Naive thymus-derived CD8-positive, alpha-beta T cell (primary cell): Measurements from ENCODE around the gene EIF3M. TPM values are rescaled to one million over a fixed set of nuclear protein-coding genes. Genes with fewer than 3 reads are reported as not detected.
"Not testable (repeated sequence)": the region's sequence is repeated elsewhere in the genome, so short reads cannot be mapped to it uniquely, and the experiment has no call there.

Experiments used
- ATAC-seq, 2 donors: fragments of 150-1000 bp; cut with Tn5 transposase in 1 of 2; sonication (Bioruptor Pico), chemical (Tn5 transposase) in 1 of 2; 1 replicate in 1 of 2; 2 replicates in 1 of 2; pipeline ENCODE4 v1.10.0; 2021; ENCODE audit warnings: mild to moderate bottlenecking in 2 of 2, moderate library complexity in 2 of 2
- POLR2A ChIA-PET: fragments of 350-600 bp; sonication (Branson Sonifier 250); formaldehyde crosslinking; loops from one replicate; lab custom pipeline; 2021; ENCODE audit warnings: antibody characterized with exemption; lab: Charles Lee
- DNase-seq, 10 donors: peaks; one replicate each; pipeline versions ENCODE4 v3.0.0 to v3.0.0-alpha.2; 2020 to 2022
- H3K27ac Mint-ChIP-seq, 10 donors: one replicate each; pipeline ENCODE4 v1.8.0; 2020 to 2022; ENCODE audit warnings: mild to moderate bottlenecking in 10 of 10, mixed read lengths in 10 of 10, moderate library complexity in 4 of 10, inconsistent platforms in 1 of 10
- H3K27me3 Mint-ChIP-seq, 5 donors: one replicate each; pipeline ENCODE4 v1.8.0; 2021 to 2022; ENCODE audit warnings: mixed read lengths in 5 of 5
- H3K36me3 Mint-ChIP-seq, 3 donors: one replicate each; pipeline ENCODE4 v1.8.0; 2020 to 2022; ENCODE audit warnings: mixed read lengths in 3 of 3, mild to moderate bottlenecking in 2 of 3, inconsistent platforms in 1 of 3
- H3K4me1 Mint-ChIP-seq, 4 donors: one replicate each; pipeline ENCODE4 v1.8.0; 2021 to 2022; ENCODE audit warnings: mixed read lengths in 4 of 4
- H3K4me3 Mint-ChIP-seq, 10 donors: one replicate each; pipeline ENCODE4 v1.8.0; 2020 to 2022; ENCODE audit warnings: mild to moderate bottlenecking in 10 of 10, mixed read lengths in 10 of 10, moderate library complexity in 6 of 10, inconsistent platforms in 1 of 10
- H3K9me3 Mint-ChIP-seq, 9 donors: one replicate each; pipeline ENCODE4 v1.8.0; 2020 to 2022; ENCODE audit warnings: mixed read lengths in 9 of 9, mild to moderate bottlenecking in 3 of 9, inconsistent platforms in 1 of 9, moderate library complexity in 1 of 9
- polyA plus RNA-seq, 3 donors: library from polyadenylated mRNA; unstranded; fragments of 300-500 nt; fragmentation: Illumina TruSeq; gene quantifications; one replicate each; pipeline ENCODE4 v1.2.3, GENCODE V29; 2021
- total RNA-seq, 8 experiments: library from RNA in 2 of 8; stranded (reverse) in 2 of 8; gene quantifications; one replicate each; pipeline ENCODE4 v1.2.3 and lab custom pipeline; 2021 to 2026

Gene EIF3M
- total and polyA plus RNA-seq, 5 experiments from 2014 or later = 244 to 285 (median 275) TPM

DNA sequence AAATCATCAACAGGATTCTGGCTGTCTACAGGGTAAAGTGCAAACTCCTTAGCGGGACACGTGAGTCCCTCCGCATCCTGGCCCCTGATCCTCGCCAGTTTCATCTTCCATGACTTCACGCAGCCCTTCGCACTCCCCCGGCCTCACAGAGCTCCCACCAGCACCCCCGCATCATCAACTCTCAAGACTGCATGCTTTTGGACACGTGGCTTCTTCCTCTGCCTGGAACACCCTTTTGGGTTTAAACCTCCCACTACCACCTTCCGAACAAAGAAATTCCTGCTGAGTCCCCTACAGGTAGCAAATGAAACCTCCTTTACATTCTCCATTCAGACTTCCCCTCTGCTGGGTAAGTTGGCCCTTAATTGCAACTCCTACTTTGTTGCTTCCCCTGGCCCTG, 12.6 kb upstream of the EIF3M start:
- peak overlapping the region in 1 of 10 donors; percentile 3 for H3K27ac Mint-ChIP-seq
- no peaks in the 10 kb centered on the region for H3K36me3 Mint-ChIP-seq
- POLR2A ChIA-PET = no interaction called here
- ATAC-seq = no peak
- H3K27me3 Mint-ChIP-seq = peaks cover 0 to 23% (median 8%) of the 10 kb centered on the region in 5 donors
- no peaks in the 10 kb centered on the region for H3K9me3 Mint-ChIP-seq
- DNase-seq = no peak
- H3K4me1 Mint-ChIP-seq = peaks cover 4 to 11% (median 11%) of the 10 kb centered on the region in 4 donors
- H3K4me3 Mint-ChIP-seq = no peak overlapping the region

DNA sequence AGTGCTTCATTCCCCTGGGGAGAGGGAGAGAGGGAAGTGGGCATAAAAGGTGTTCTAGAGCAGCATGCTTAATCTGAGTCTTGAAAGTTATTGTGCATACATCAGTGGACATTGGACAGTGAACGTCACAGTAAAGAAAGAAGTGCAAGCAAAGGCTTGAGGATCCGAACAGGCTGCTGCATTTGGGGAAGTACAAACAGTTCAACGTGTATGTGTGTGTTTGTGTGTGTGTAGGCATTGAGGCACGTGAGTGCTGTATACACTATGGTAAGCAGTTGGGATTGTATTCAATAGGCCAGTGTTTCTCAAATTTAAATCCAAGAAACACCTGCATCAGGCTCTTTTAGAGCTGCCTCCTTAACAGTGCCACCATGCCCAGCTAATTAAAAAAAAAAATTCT, 10.4 kb upstream of the EIF3M start:
- no peak overlapping the region for H3K27ac Mint-ChIP-seq
- ATAC-seq (no peak), DNase-seq (no peak)
- H3K36me3 Mint-ChIP-seq = no peaks in the 10 kb centered on the region
- H3K27me3 Mint-ChIP-seq = peaks cover 0 to 23% (median 8%) of the 10 kb centered on the region in 5 donors
- H3K4me3 Mint-ChIP-seq = no peak overlapping the region
- H3K9me3 Mint-ChIP-seq = no peaks in the 10 kb centered on the region
- POLR2A ChIA-PET = no interaction called here
- peaks cover 0 to 7% (median 4%) of the 10 kb centered on the region in 4 donors for H3K4me1 Mint-ChIP-seq

GRCh38 chr11:32574421-32574820, 9.2 kb upstream of the EIF3M start:
- ATAC-seq = no peak

GRCh38 chr11:32575070-32575469, 8.6 kb upstream of the EIF3M start:
- ATAC-seq (no peak), DNase-seq (no peak)
- Mint-ChIP-seq H3K9me3 (no peaks in the 10 kb centered on the region), H3K27ac (no peak overlapping the region), H3K4me3 (no peak overlapping the region), H3K27me3 (peaks cover 0 to 23% (median 8%) of the 10 kb centered on the region in 5 donors), H3K36me3 (no peaks in the 10 kb centered on the region), H3K4me1 (peaks cover 0 to 7% (median 4%) of the 10 kb centered on the region in 4 donors)
- POLR2A ChIA-PET = no interaction called here

More at GRCh38 chr11:32574421-32574820, 9.2 kb upstream of the EIF3M start:
- H3K27me3 Mint-ChIP-seq = peaks cover 0 to 23% (median 8%) of the 10 kb centered on the region in 5 donors
- H3K27ac Mint-ChIP-seq = no peak overlapping the region
- peaks cover 0 to 7% (median 4%) of the 10 kb centered on the region in 4 donors for H3K4me1 Mint-ChIP-seq
- POLR2A ChIA-PET = no interaction called here
- no peak overlapping the region for H3K4me3 Mint-ChIP-seq
- no peaks in the 10 kb centered on the region for H3K36me3 Mint-ChIP-seq
- H3K9me3 Mint-ChIP-seq = no peaks in the 10 kb centered on the region
- no peak for DNase-seq

GRCh38 chr11:32576456-32576855, 7.2 kb upstream of the EIF3M start:
- no peak overlapping the region for H3K27ac Mint-ChIP-seq
- no peaks in the 10 kb centered on the region for H3K9me3 Mint-ChIP-seq
- H3K4me1 Mint-ChIP-seq = peaks cover 0 to 4% (median 3%) of the 10 kb centered on the region in 4 donors
- no peak for ATAC-seq
- no peaks in the 10 kb centered on the region for H3K36me3 Mint-ChIP-seq
- POLR2A ChIA-PET = no interaction called here
- no peak for DNase-seq
- H3K27me3 Mint-ChIP-seq = peaks cover 0 to 17% (median 1%) of the 10 kb centered on the region in 5 donors
- no peak overlapping the region for H3K4me3 Mint-ChIP-seq

- DNase-seq (no peak), ATAC-seq (no peak)
- peaks cover 0 to 7% (median 0%) of the 10 kb centered on the region in 3 donors for H3K36me3 Mint-ChIP-seq
- peaks cover 12 to 24% (median 18%) of the 10 kb centered on the region in 4 donors for H3K4me1 Mint-ChIP-seq
- H3K4me3 Mint-ChIP-seq = no peak overlapping the region
- peak overlapping the region in 1 of 10 donors; percentile 2 for H3K27ac Mint-ChIP-seq
- no peaks in the 10 kb centered on the region for H3K9me3 Mint-ChIP-seq
- POLR2A ChIA-PET = no interaction called here
- no peaks in the 10 kb centered on the region for H3K27me3 Mint-ChIP-seq
Observed at GRCh38 chr11:32580967-32581366, 2.7 kb upstream of the EIF3M start.

- Mint-ChIP-seq H3K27ac (peak overlapping the region in 3 of 10 donors; percentile 25 to 85 (median 48)), H3K9me3 (no peaks in the 10 kb centered on the region), H3K27me3 (no peaks in the 10 kb centered on the region), H3K36me3 (peaks cover 0 to 10% (median 0%) of the 10 kb centered on the region in 3 donors), H3K4me3 (peak overlapping the region in 2 of 10 donors; percentile 44 to 77), H3K4me1 (peaks cover 13 to 30% (median 24%) of the 10 kb centered on the region in 4 donors)
- POLR2A ChIA-PET = no interaction called here
- ATAC-seq (no peak), DNase-seq (no peak)
Observed at GRCh38 chr11:32581556-32581955, 2.1 kb upstream of the EIF3M start.

GRCh38 chr11:32584921-32585320, 1.3 kb downstream of the EIF3M start:
- DNase-seq (no peak), ATAC-seq (no peak)
- H3K27ac Mint-ChIP-seq = peak overlapping the region; percentile 96 to 99 (median 98)
- peaks cover 19 to 54% (median 43%) of the 10 kb centered on the region in 4 donors for H3K4me1 Mint-ChIP-seq
- POLR2A ChIA-PET = interaction anchor here (0.7 to 2.4 kb wide), 2 partner anchors 53 to 308 kb away, joined by 5 to 9 read pairs; partner anchors contain the start of gene QSER1
- H3K9me3 Mint-ChIP-seq = no peaks in the 10 kb centered on the region
- no peaks in the 10 kb centered on the region for H3K27me3 Mint-ChIP-seq
- peaks cover 0 to 35% (median 6%) of the 10 kb centered on the region in 3 donors for H3K36me3 Mint-ChIP-seq
- peak overlapping the region; percentile 95 to 99 (median 98) for H3K4me3 Mint-ChIP-seq

GRCh38 chr11:32586576-32587190, 3.1 kb downstream of the EIF3M start:
- H3K4me1 Mint-ChIP-seq = peaks cover 23 to 57% (median 47%) of the 10 kb centered on the region in 4 donors
- H3K36me3 Mint-ChIP-seq = peaks cover 0 to 51% (median 10%) of the 10 kb centered on the region in 3 donors
- H3K27me3 Mint-ChIP-seq = no peaks in the 10 kb centered on the region
- no peak for DNase-seq
- POLR2A ChIA-PET = no interaction called here
- no peaks in the 10 kb centered on the region for H3K9me3 Mint-ChIP-seq
- peak overlapping the region in 3 of 10 donors; percentile 0 to 23 (median 15) for H3K27ac Mint-ChIP-seq
- H3K4me3 Mint-ChIP-seq = peak overlapping the region in 8 of 10 donors; percentile 25 to 99 (median 98)
- ATAC-seq = no peak

DNA sequence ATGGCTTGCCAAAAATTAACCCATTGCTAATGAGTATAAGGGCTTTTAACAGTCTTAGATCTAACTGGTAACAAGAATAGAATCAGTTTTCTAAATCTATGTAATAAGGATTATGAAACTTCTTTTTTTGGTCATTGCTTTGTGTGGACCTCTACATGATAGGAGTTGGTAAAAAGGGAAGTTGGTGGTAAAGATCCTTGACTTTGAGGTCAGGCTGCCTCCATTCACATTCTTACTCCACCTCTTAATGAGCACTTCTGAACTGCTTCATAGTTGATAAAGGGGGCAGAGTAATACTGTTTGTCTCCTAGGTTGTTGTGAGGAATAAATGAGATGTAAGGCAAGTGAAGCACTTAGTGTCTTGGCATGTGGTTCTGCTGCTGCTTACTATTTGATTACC, 10.6 kb downstream of the EIF3M start:
- H3K4me3 Mint-ChIP-seq = no peak overlapping the region
- no peaks in the 10 kb centered on the region for H3K9me3 Mint-ChIP-seq
- H3K27ac Mint-ChIP-seq = no peak overlapping the region
- no peak for DNase-seq
- H3K4me1 Mint-ChIP-seq = peaks cover 11 to 36% (median 20%) of the 10 kb centered on the region in 4 donors
- H3K27me3 Mint-ChIP-seq = no peaks in the 10 kb centered on the region
- H3K36me3 Mint-ChIP-seq = peaks cover 4 to 90% (median 43%) of the 10 kb centered on the region in 3 donors
- ATAC-seq = no peak
- POLR2A ChIA-PET = interaction anchor here (0.8 kb wide), 1 partner anchor 11 kb away, joined by 4 read pairs; no protein-coding TSS in a partner anchor

- ATAC-seq, DNase-seq, H3K4me3 Mint-ChIP-seq, POLR2A ChIA-PET, H3K27me3 Mint-ChIP-seq, H3K9me3 Mint-ChIP-seq: not testable (repeated sequence)
- peak overlapping the region in 4 of 10 donors; percentile 27 to 68 (median 56) for H3K27ac Mint-ChIP-seq
- H3K36me3 Mint-ChIP-seq = peaks cover 4 to 83% (median 35%) of the 10 kb centered on the region in 3 donors
- peaks cover 9 to 27% (median 18%) of the 10 kb centered on the region in 4 donors for H3K4me1 Mint-ChIP-seq
Observed at GRCh38 chr11:32596114-32596513, 12.5 kb downstream of the EIF3M start.

DNA sequence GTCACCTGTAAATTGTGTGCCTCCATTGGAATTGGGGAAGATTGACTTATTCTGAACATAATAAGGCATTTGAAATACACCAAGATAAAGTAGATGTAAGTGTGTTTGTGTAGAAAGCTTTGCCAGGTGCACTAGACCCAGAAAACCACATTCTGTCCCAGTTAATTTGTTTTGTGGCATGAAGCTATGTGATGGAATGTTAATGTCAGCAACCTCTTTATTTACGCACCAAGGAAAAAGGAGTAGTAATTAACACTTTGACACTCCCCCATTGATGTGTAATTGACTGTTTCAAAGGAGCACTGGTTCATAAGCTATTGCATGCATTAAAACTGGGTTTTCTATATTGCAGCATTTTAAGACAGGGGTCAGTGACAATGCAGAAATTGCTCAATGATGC, 14.3 kb downstream of the EIF3M start:
- H3K4me1 Mint-ChIP-seq = peaks cover 2 to 17% (median 10%) of the 10 kb centered on the region in 4 donors
- POLR2A ChIA-PET = no interaction called here
- ATAC-seq (no peak), DNase-seq (no peak)
- H3K27me3 Mint-ChIP-seq = no peaks in the 10 kb centered on the region
- peaks cover 4 to 84% (median 24%) of the 10 kb centered on the region in 3 donors for H3K36me3 Mint-ChIP-seq
- peak overlapping the region in 2 of 10 donors; percentile 19 to 38 for H3K27ac Mint-ChIP-seq
- no peaks in the 10 kb centered on the region for H3K9me3 Mint-ChIP-seq
- no peak overlapping the region for H3K4me3 Mint-ChIP-seq
